Thoracic aorta (tissue), 2 donors: ENCODE results near the gene GALM. TPM values are rescaled to one million over a fixed set of nuclear protein-coding genes. Genes with fewer than 3 reads are reported as not detected.
"Not testable (repeated sequence)": the region's sequence is repeated elsewhere in the genome, so short reads cannot be mapped to it uniquely, and the experiment has no call there.

Experiments used
- ATAC-seq: fragments of 150-250 bp; one replicate; pipeline ENCODE4 v1.8.0; 2017; ENCODE audit warnings: low read depth; ENCODE audit not compliant: insufficient number of reproducible peaks, low FRiP score
- DNase-seq: peaks from one replicate; pipeline ENCODE4 v3.0.0-alpha.2; 2020; ENCODE audit warnings: low spot score
- H3K27ac ChIP-seq, 2 donors: fragments of 200-600 bp; sonication (generic); 1 replicate in 1 of 2; 2 replicates in 1 of 2; pipeline ENCODE4 v1.5.1; 2016; ENCODE audit warnings: mild to moderate bottlenecking in 2 of 2, moderate library complexity in 2 of 2
- H3K27me3 ChIP-seq: fragments of 200-600 bp; sonication (generic); replicated peaks from 2 replicates; pipeline ENCODE4 v1.6.0; 2016; ENCODE audit warnings: mild to moderate bottlenecking; ENCODE audit not compliant: insufficient read depth
- H3K36me3 ChIP-seq: fragments of 200-600 bp; sonication (generic); one replicate; pipeline ENCODE4 v1.5.1; 2016
- H3K4me1 ChIP-seq, 2 donors: fragments of 200-600 bp; sonication (generic); 1 replicate in 1 of 2; 2 replicates in 1 of 2; pipeline versions ENCODE4 v1.5.1 to v1.6.0; 2016; ENCODE audit warnings: low read depth in 2 of 2, mild to moderate bottlenecking in 1 of 2; ENCODE audit not compliant: control insufficient read depth in 1 of 2
- H3K4me3 ChIP-seq: fragments of 200-600 bp; sonication (generic); 2 replicates; pipeline ENCODE4 v1.5.1; 2016; ENCODE audit warnings: mild to moderate bottlenecking
- H3K9me3 ChIP-seq: fragments of 200-600 bp; sonication (generic); 2 replicates; pipeline ENCODE4 v1.5.1; 2016
- total RNA-seq, 2 donors: library from RNA; depleted of rRNA; stranded (reverse); fragments of >200 nt; gene quantifications; one replicate each; pipeline versions ENCODE4 v1.1.0 to v1.2.3, GENCODE V29; 2016
- TF ChIP-seq, protein P1 (sequence below): fragments of 200-600 bp; sonication (generic); IDR thresholded peaks from one replicate; pipeline ENCODE4 v1.5.1; 2019; ENCODE audit warnings: antibody characterized with exemption

Gene GALM
- total RNA-seq, 2 donors from 2014 or later = 19.5 to 25.1 TPM

GRCh38 chr2:38643021-38643671 is 22.8 kb upstream of the GALM start:
- no peak overlapping the region for H3K4me3 ChIP-seq
- H3K9me3 ChIP-seq = no peaks in the 10 kb centered on the region
- DNase-seq = no peak
- no peaks in the 10 kb centered on the region for H3K36me3 ChIP-seq
- peaks cover 0 to 7% of the 10 kb centered on the region in 2 donors for H3K4me1 ChIP-seq
- no peaks in the 10 kb centered on the region for H3K27me3 ChIP-seq
- no peak overlapping the region for H3K27ac ChIP-seq
- TF ChIP-seq, protein P1, sequence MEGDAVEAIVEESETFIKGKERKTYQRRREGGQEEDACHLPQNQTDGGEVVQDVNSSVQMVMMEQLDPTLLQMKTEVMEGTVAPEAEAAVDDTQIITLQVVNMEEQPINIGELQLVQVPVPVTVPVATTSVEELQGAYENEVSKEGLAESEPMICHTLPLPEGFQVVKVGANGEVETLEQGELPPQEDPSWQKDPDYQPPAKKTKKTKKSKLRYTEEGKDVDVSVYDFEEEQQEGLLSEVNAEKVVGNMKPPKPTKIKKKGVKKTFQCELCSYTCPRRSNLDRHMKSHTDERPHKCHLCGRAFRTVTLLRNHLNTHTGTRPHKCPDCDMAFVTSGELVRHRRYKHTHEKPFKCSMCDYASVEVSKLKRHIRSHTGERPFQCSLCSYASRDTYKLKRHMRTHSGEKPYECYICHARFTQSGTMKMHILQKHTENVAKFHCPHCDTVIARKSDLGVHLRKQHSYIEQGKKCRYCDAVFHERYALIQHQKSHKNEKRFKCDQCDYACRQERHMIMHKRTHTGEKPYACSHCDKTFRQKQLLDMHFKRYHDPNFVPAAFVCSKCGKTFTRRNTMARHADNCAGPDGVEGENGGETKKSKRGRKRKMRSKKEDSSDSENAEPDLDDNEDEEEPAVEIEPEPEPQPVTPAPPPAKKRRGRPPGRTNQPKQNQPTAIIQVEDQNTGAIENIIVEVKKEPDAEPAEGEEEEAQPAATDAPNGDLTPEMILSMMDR = no peak
- no peak for ATAC-seq

- not testable (repeated sequence) for H3K36me3 ChIP-seq, H3K9me3 ChIP-seq, H3K27me3 ChIP-seq, ATAC-seq, H3K4me1 ChIP-seq, DNase-seq, H3K4me3 ChIP-seq, H3K27ac ChIP-seq
Measured at GRCh38 chr2:38643683-38644511, 22.0 kb upstream of the GALM start.

DNA sequence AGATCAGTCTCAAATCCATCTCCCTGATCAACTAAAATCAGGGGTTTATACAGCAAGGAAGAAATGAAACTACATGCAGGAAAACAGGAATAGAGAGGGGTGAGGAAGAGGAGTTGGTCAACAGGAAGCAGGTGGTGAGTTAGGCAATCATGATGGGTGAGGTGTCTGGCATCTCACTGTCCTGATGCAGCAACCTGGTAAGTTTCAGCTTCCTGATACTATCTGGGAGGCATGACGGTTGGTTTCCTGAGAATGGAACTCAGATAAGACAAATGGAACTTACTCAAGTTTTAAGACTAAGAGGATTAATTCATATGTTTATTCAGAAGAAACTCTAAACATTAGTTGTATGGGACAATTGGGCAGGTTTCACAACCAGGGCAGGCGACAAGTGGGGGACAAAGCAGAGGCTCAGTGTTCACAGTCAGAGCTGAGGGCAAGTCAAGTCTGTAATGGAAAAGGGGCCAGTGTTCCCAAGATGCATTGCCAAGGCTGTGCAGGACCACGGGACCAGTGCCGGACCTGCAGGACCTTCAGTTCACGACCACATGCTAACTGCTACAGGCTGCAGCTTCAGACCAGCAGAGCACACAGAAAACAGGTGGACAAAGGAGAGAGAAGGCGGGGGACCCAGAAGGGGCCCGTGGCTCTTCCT is 17.7 kb upstream of the GALM start:
- DNase-seq = no peak
- no peak overlapping the region for H3K27ac ChIP-seq
- TF ChIP-seq, protein P1 = no peak
- no peak for ATAC-seq
- no peaks in the 10 kb centered on the region for H3K36me3 ChIP-seq
- H3K4me3 ChIP-seq = no peak overlapping the region
- H3K9me3 ChIP-seq = no peaks in the 10 kb centered on the region
- peaks cover 4 to 30% of the 10 kb centered on the region in 2 donors for H3K4me1 ChIP-seq
- H3K27me3 ChIP-seq = no peaks in the 10 kb centered on the region

- no peaks in the 10 kb centered on the region for H3K36me3 ChIP-seq
- H3K9me3 ChIP-seq = no peaks in the 10 kb centered on the region
- no peak for DNase-seq
- H3K27ac ChIP-seq = no peak overlapping the region
- TF ChIP-seq, protein P1 = no peak
- no peak for ATAC-seq
- H3K4me1 ChIP-seq = peaks cover 4 to 30% of the 10 kb centered on the region in 2 donors
- no peaks in the 10 kb centered on the region for H3K27me3 ChIP-seq
- H3K4me3 ChIP-seq = no peak overlapping the region
Measured at GRCh38 chr2:38649176-38649728, 16.7 kb upstream of the GALM start.

DNA sequence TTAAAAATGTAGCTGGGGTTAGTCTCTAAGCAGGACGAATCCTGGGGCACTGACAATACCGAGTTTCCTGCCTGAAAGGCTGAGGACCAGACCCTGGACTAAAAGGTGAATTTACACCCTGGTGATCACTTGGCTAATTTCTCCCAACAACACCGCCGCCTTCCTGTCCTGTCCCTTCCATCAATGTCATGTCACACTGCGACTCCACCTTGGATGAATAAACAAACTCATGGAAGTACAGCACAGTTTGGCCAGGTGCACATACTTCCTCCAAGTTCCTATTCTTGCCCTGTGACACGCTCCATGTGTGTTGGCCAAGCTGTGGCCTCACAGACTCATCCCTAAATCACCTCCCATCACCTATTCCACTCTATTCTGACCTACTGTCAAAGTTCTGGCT is 15.9 kb upstream of the GALM start:
- TF ChIP-seq, protein P1 = no peak
- Histone ChIP-seq H3K36me3 (no peaks in the 10 kb centered on the region), H3K9me3 (no peaks in the 10 kb centered on the region), H3K4me3 (no peak overlapping the region), H3K4me1 (peaks cover 4 to 30% of the 10 kb centered on the region in 2 donors), H3K27ac (peak overlapping the region in 1 of 2 donors; percentile 15), H3K27me3 (no peaks in the 10 kb centered on the region)
- ATAC-seq (no peak), DNase-seq (no peak)
